Parathyroid adenoma (tissue), 2 donors: ENCODE measurements around the gene ZNF462.

Source experiments
- H2AFZ ChIP-seq: fragments of 300-600 bp; sonication (generic); one replicate; pipeline ENCODE4 v1.7.0; 2017; ENCODE audit warnings: antibody characterized with exemption, mild to moderate bottlenecking
- H3K27ac ChIP-seq: fragments of 300-600 bp; sonication (generic); one replicate; pipeline ENCODE4 v1.7.0; 2017
- H3K27me3 ChIP-seq: fragments of 300-600 bp; sonication (generic); one replicate; pipeline ENCODE4 v1.7.0; 2017; ENCODE audit warnings: low read length; ENCODE audit not compliant: control insufficient read depth, insufficient read depth
- H3K36me3 ChIP-seq: fragments of 300-600 bp; sonication (generic); one replicate; pipeline ENCODE4 v1.7.0; 2017; ENCODE audit warnings: low read length; ENCODE audit not compliant: control insufficient read depth, insufficient read depth
- H3K4me1 ChIP-seq: fragments of 300-600 bp; sonication (generic); one replicate; pipeline ENCODE4 v1.7.0; 2017; ENCODE audit warnings: control low read depth
- H3K4me2 ChIP-seq: fragments of 300-600 bp; sonication (generic); one replicate; pipeline ENCODE4 v1.7.0; 2017; ENCODE audit warnings: low read length
- H3K4me3 ChIP-seq: fragments of 300-600 bp; sonication (generic); one replicate; pipeline ENCODE4 v1.7.0; 2017; ENCODE audit warnings: low read depth, low read length
- H3K79me2 ChIP-seq: fragments of 300-600 bp; sonication (generic); one replicate; pipeline ENCODE4 v1.7.0; 2017; ENCODE audit warnings: control low read depth
- H3K9ac ChIP-seq: fragments of 300-600 bp; sonication (generic); one replicate; pipeline ENCODE4 v1.7.0; 2017; ENCODE audit warnings: mild to moderate bottlenecking
- H3K9me3 ChIP-seq: fragments of 300-600 bp; sonication (generic); one replicate; pipeline ENCODE4 v1.7.0; 2017; ENCODE audit warnings: low read length; ENCODE audit not compliant: control insufficient read depth
- TF ChIP-seq, protein P1 (sequence below): fragments of 300-600 bp; sonication (generic); IDR thresholded peaks from one replicate; pipeline ENCODE4 v1.7.0; 2017; ENCODE audit warnings: antibody characterized with exemption, mild to moderate bottlenecking
- donor health status: primary hyperparathyroidism.

Gene ZNF462

GRCh38 chr9:106883626-106884190, 20.7 kb downstream of the ZNF462 start:
- Histone ChIP-seq H3K79me2 (peaks cover 52% of the 10 kb centered on the region), H3K4me2 (no peak overlapping the region), H3K9ac (no peak overlapping the region), H3K36me3 (no peaks in the 10 kb centered on the region), H2AFZ (no peak overlapping the region), H3K27ac (no peak overlapping the region), H3K9me3 (no peaks in the 10 kb centered on the region), H3K27me3 (no peaks in the 10 kb centered on the region), H3K4me3 (no peak overlapping the region), H3K4me1 (peaks cover 25% of the 10 kb centered on the region)
- TF ChIP-seq, protein P1, sequence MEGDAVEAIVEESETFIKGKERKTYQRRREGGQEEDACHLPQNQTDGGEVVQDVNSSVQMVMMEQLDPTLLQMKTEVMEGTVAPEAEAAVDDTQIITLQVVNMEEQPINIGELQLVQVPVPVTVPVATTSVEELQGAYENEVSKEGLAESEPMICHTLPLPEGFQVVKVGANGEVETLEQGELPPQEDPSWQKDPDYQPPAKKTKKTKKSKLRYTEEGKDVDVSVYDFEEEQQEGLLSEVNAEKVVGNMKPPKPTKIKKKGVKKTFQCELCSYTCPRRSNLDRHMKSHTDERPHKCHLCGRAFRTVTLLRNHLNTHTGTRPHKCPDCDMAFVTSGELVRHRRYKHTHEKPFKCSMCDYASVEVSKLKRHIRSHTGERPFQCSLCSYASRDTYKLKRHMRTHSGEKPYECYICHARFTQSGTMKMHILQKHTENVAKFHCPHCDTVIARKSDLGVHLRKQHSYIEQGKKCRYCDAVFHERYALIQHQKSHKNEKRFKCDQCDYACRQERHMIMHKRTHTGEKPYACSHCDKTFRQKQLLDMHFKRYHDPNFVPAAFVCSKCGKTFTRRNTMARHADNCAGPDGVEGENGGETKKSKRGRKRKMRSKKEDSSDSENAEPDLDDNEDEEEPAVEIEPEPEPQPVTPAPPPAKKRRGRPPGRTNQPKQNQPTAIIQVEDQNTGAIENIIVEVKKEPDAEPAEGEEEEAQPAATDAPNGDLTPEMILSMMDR: no peak

DNA sequence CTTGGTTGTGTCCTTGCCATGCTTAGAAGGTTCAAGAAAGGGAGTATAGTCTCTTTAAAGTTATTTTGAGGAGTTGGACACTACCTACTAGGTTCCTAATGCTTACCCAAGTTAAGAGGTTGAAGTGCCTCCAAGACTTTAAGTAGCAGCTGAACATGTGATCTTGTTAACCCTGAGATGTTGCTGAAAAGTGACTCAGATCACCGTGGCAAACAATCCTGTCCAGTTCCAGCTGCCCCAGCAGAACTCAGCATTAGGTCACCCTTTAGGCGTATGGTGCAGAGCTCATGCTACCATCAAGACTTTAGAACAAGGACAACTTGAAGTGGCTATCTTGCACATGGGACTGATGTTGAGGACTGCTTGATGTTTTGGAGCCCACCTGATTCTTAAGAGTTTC, 22.5 kb downstream of the ZNF462 start:
- Histone ChIP-seq H3K9me3 (no peaks in the 10 kb centered on the region), H3K27me3 (no peaks in the 10 kb centered on the region), H3K36me3 (no peaks in the 10 kb centered on the region), H3K27ac (no peak overlapping the region), H2AFZ (no peak overlapping the region), H3K79me2 (peaks cover 53% of the 10 kb centered on the region), H3K4me2 (no peak overlapping the region), H3K4me3 (no peak overlapping the region), H3K9ac (no peak overlapping the region), H3K4me1 (peaks cover 11% of the 10 kb centered on the region)
- TF ChIP-seq, protein P1: no peak

GRCh38 chr9:106886111-106887046, 23.4 kb downstream of the ZNF462 start:
- Histone ChIP-seq H2AFZ (no peak overlapping the region), H3K79me2 (peaks cover 52% of the 10 kb centered on the region), H3K27ac (no peak overlapping the region), H3K27me3 (no peaks in the 10 kb centered on the region), H3K9me3 (no peaks in the 10 kb centered on the region), H3K9ac (no peak overlapping the region), H3K4me2 (no peak overlapping the region), H3K4me3 (no peak overlapping the region), H3K36me3 (no peaks in the 10 kb centered on the region), H3K4me1 (peaks cover 3% of the 10 kb centered on the region)
- TF ChIP-seq, protein P1: no peak

- H3K4me1 ChIP-seq: peaks cover 3% of the 10 kb centered on the region
- no peak overlapping the region for H2AFZ ChIP-seq
- no peaks in the 10 kb centered on the region for H3K27me3 ChIP-seq
- TF ChIP-seq, protein P1: no peak
- no peak overlapping the region for H3K4me2 ChIP-seq
- H3K9ac ChIP-seq: no peak overlapping the region
- H3K4me3 ChIP-seq: no peak overlapping the region
- no peak overlapping the region for H3K27ac ChIP-seq
- H3K79me2 ChIP-seq: peaks cover 49% of the 10 kb centered on the region
- no peaks in the 10 kb centered on the region for H3K36me3 ChIP-seq
- no peaks in the 10 kb centered on the region for H3K9me3 ChIP-seq
Observed at GRCh38 chr9:106887066-106887465, 24.1 kb downstream of the ZNF462 start.
